Measurements from ENCODE around the gene SLC28A3.
A peak's percentile ranks its signal among the peaks of the same experiment; 100 is the strongest.

The SLC28A3 gene

GRCh38 chr9:84297162-84297821 is 43.3 kb downstream of the SLC28A3 start:
- DNase-seq, result peak in 2 of 4 experiments; percentile 10 to 18

- peak; percentile 84 to 92 (median 88) for DNase-seq
These were observed 44.3 kb downstream of the SLC28A3 start for GRCh38 chr9:84296146-84296843.

- peak in 1 of 4 experiments; percentile 13 for DNase-seq
These were observed 46.2 kb downstream of the SLC28A3 start for GRCh38 chr9:84294241-84294950.

- peak; percentile 46 to 75 (median 62) for DNase-seq
These were observed 47.4 kb downstream of the SLC28A3 start for GRCh38 chr9:84293001-84293798.

GRCh38 chr9:84285381-84285780 is 55.2 kb downstream of the SLC28A3 start:
- DNase-seq, result no peak

- no peak for DNase-seq
These were observed 56.6 kb downstream of the SLC28A3 start for GRCh38 chr9:84283946-84284345.

GRCh38 chr9:84278130-84278529 is 62.4 kb downstream of the SLC28A3 start:
- no peak for DNase-seq

- DNase-seq, result no peak
These were observed 62.9 kb downstream of the SLC28A3 start for GRCh38 chr9:84277646-84278045.

- DNase-seq, result no peak
These were observed 63.8 kb downstream of the SLC28A3 start for GRCh38 chr9:84276741-84277140.

- no peak for DNase-seq
These were observed 68.5 kb downstream of the SLC28A3 start for GRCh38 chr9:84271921-84272556.

GRCh38 chr9:84271531-84271900 is 69.0 kb downstream of the SLC28A3 start:
- peak; percentile 21 to 57 (median 52) for DNase-seq

GRCh38 chr9:84270847-84271530 is 69.6 kb downstream of the SLC28A3 start:
- peak in 2 of 4 experiments; percentile 44 to 50 for DNase-seq

GRCh38 chr9:84266087-84266561 is 74.4 kb downstream of the SLC28A3 start:
- DNase-seq, result no peak

- no peak for DNase-seq
These were observed 76.1 kb downstream of the SLC28A3 start for GRCh38 chr9:84264307-84265029.

GRCh38 chr9:84261070-84261746 is 79.3 kb downstream of the SLC28A3 start:
- peak; percentile 83 to 91 (median 88) for DNase-seq

GRCh38 chr9:84258371-84258770 is 82.2 kb downstream of the SLC28A3 start:
- no peak for DNase-seq

- DNase-seq, result no peak
These were observed 84.9 kb downstream of the SLC28A3 start for GRCh38 chr9:84255696-84256095.

- no peak for DNase-seq
These were observed 85.6 kb downstream of the SLC28A3 start for GRCh38 chr9:84254972-84255371.

GRCh38 chr9:84251921-84252320 is 88.6 kb downstream of the SLC28A3 start:
- DNase-seq, result no peak

GRCh38 chr9:84241817-84242373 is 98.7 kb downstream of the SLC28A3 start:
- DNase-seq, result no peak

Data from suppressor macrophage (primary cell).